Stomach (tissue), 4 donors: Measurements from ENCODE around the gene IFIH1.

Experiments used
- POLR2A ChIP-seq, 4 donors: fragments of 450-650 bp; IDR thresholded peaks; one replicate each; pipeline ENCODE4 v1.6.1; 2016; ENCODE audit warnings: antibody characterized with exemption in 4 of 4, control low read depth in 2 of 4, mild to moderate bottlenecking in 1 of 4, moderate library complexity in 1 of 4
- TF ChIP-seq, protein P1 (sequence below), 7 experiments: fragments of 450-650 bp in 4 of 7; fragments of 200-600 bp in 3 of 7; sonication (generic) in 3 of 7; IDR thresholded peaks; one replicate each; pipeline ENCODE4 v1.5.1; 2016 to 2019; ENCODE audit warnings: antibody characterized with exemption in 7 of 7, control low read depth in 2 of 7, mild to moderate bottlenecking in 1 of 7

DNA sequence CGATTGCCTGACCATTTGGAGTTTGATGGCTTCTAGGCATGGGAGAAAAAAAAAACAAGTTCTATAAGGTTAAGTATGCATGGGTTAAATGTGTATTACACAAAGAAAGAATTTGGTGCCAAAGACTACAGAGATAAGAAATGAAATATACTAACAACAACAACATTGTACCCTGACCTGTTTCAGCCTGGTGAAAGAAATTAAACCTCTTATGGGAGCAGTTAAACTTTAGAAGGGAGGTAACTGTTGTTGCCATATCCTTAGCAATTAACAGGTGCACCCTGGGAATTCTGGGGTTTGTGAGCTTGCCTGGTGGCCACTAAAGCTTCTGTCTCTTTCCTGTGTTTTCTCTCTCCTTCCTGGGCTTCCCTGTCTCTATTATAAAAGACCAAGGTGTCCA lies 6.5 kb upstream of the IFIH1 start:
- TF ChIP-seq, protein P1, sequence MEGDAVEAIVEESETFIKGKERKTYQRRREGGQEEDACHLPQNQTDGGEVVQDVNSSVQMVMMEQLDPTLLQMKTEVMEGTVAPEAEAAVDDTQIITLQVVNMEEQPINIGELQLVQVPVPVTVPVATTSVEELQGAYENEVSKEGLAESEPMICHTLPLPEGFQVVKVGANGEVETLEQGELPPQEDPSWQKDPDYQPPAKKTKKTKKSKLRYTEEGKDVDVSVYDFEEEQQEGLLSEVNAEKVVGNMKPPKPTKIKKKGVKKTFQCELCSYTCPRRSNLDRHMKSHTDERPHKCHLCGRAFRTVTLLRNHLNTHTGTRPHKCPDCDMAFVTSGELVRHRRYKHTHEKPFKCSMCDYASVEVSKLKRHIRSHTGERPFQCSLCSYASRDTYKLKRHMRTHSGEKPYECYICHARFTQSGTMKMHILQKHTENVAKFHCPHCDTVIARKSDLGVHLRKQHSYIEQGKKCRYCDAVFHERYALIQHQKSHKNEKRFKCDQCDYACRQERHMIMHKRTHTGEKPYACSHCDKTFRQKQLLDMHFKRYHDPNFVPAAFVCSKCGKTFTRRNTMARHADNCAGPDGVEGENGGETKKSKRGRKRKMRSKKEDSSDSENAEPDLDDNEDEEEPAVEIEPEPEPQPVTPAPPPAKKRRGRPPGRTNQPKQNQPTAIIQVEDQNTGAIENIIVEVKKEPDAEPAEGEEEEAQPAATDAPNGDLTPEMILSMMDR (IDR thresholded peaks at IDR 0.05), result no peak
- TF ChIP-seq POLR2A (IDR thresholded peaks at IDR 0.05), result no peak
